GM23338 (cell line): ENCODE measurements around the gene BACE2. TPM values are rescaled to one million over a fixed set of nuclear protein-coding genes. Genes with fewer than 3 reads are reported as not detected.

ENCODE experiments used
- ATAC-seq: fragments of 200-7000 bp; cut with Tn5 transposase; 3 replicates; pipeline ENCODE4 v1.9.1; 2020
- DNase-seq: peaks from one replicate; pipeline ENCODE4 v3.0.0-alpha.2; 2015; ENCODE audit warnings: low spot score
- H2AFZ ChIP-seq: fragments of 200-600 bp; sonication (generic); 2 replicates; pipeline ENCODE4 v1.8.0; 2016; ENCODE audit warnings: antibody characterized with exemption, mild to moderate bottlenecking, moderate library complexity
- H3F3A ChIP-seq: fragments of 200-600 bp; sonication (generic); replicated peaks from 2 replicates; pipeline ENCODE4 v1.8.0; 2017; ENCODE audit warnings: antibody characterized with exemption, mixed run types, low read depth
- H3K27ac ChIP-seq: fragments of 200-600 bp; sonication (generic); 2 replicates; pipeline ENCODE4 v1.6.1; 2016; ENCODE audit warnings: low read depth
- H3K27me3 ChIP-seq: fragments of 200-600 bp; sonication (generic); 2 replicates; pipeline ENCODE4 v1.8.0; 2016; ENCODE audit warnings: mild to moderate bottlenecking, mixed run types, moderate library complexity; ENCODE audit not compliant: insufficient read depth
- H3K36me3 ChIP-seq: fragments of 200-600 bp; sonication (generic); 2 replicates; pipeline ENCODE4 v1.8.0; 2016; ENCODE audit warnings: mild to moderate bottlenecking; ENCODE audit not compliant: insufficient read depth
- H3K4me1 ChIP-seq: fragments of 200-600 bp; sonication (generic); 2 replicates; pipeline ENCODE4 v1.8.0; 2016; ENCODE audit warnings: mild to moderate bottlenecking, moderate library complexity; ENCODE audit not compliant: insufficient read depth
- H3K4me2 ChIP-seq: fragments of 200-600 bp; sonication (generic); 2 replicates; pipeline ENCODE4 v1.7.1; 2017; ENCODE audit warnings: mixed run types
- H3K4me3 ChIP-seq: fragments of 200-600 bp; sonication (generic); 2 replicates; pipeline ENCODE4 v1.6.1; 2016; ENCODE audit warnings: mixed run types
- H3K79me2 ChIP-seq: fragments of 200-600 bp; sonication (generic); replicated peaks from 2 replicates; pipeline ENCODE4 v1.8.0; 2017; ENCODE audit warnings: mild to moderate bottlenecking; ENCODE audit not compliant: insufficient read depth
- H3K9me2 ChIP-seq: fragments of 200-600 bp; sonication (generic); 2 replicates; pipeline ENCODE4 v1.8.0; 2017; ENCODE audit not compliant: insufficient read depth
- H4K20me1 ChIP-seq: fragments of 200-600 bp; sonication (generic); replicated peaks from 2 replicates; pipeline ENCODE4 v1.8.0; 2017; ENCODE audit warnings: mild to moderate bottlenecking; ENCODE audit not compliant: insufficient read depth
- H3K27ac Mint-ChIP-seq: 2 replicates; pipeline ENCODE4 v1.8.0; 2020; ENCODE audit warnings: inconsistent platforms, mild to moderate bottlenecking, moderate library complexity, mixed read lengths
- H3K27me3 Mint-ChIP-seq: 3 replicates; pipeline ENCODE4 v1.8.0; 2022; ENCODE audit warnings: low read depth, mild to moderate bottlenecking, moderate library complexity, mixed read lengths, inconsistent platforms; ENCODE audit not compliant: insufficient read depth, poor library complexity
- H3K36me3 Mint-ChIP-seq: 3 replicates; pipeline ENCODE4 v1.8.0; 2021; ENCODE audit warnings: low read depth, mild to moderate bottlenecking, inconsistent platforms, moderate library complexity, mixed read lengths
- H3K4me1 Mint-ChIP-seq: 3 replicates; pipeline ENCODE4 v1.8.0; 2020; ENCODE audit warnings: mild to moderate bottlenecking, inconsistent platforms, mixed read lengths
- H3K4me3 Mint-ChIP-seq: 3 replicates; pipeline ENCODE4 v1.8.0; 2021; ENCODE audit warnings: moderate library complexity, mild to moderate bottlenecking, inconsistent platforms, mixed read lengths
- H3K9me3 Mint-ChIP-seq: 3 replicates; pipeline ENCODE4 v1.8.0; 2020; ENCODE audit warnings: moderate library complexity, mild to moderate bottlenecking, inconsistent platforms, mixed read lengths
- EZH2 ChIP-seq: fragments of 200-600 bp; sonication (generic); IDR thresholded peaks from one replicate; pipeline ENCODE4 v1.8.0; 2017; ENCODE audit warnings: antibody characterized with exemption, mild to moderate bottlenecking, low read depth; ENCODE audit not compliant: unreplicated experiment
- NANOG ChIP-seq: IDR thresholded peaks from 2 replicates; pipeline ENCODE4 v1.6.1; 2016; ENCODE audit warnings: antibody characterized with exemption, borderline replicate concordance
- POLR2AphosphoS5 ChIP-seq: IDR thresholded peaks from 2 replicates; pipeline ENCODE4 v1.6.1; 2016; ENCODE audit warnings: antibody characterized with exemption, low read depth
- ZNF114 ChIP-seq: fragments of 250-450 bp; sonication (Bioruptor Pico); IDR thresholded peaks from 2 replicates; pipeline ENCODE4 v1.5.0; 2020; ENCODE audit warnings: mild to moderate bottlenecking, moderate library complexity
- polyA plus RNA-seq: library from polyadenylated mRNA; unstranded; fragments of >200 nt; fragmentation: Nextera tagmentation; extraction: Ambion mirVana; gene quantifications from 2 replicates; pipeline ENCODE4 v1.2.1, GENCODE V29; 2016
- total RNA-seq: library from RNA; depleted of rRNA; stranded (reverse); fragments of >200 nt; shearing (Covaris generic); gene quantifications from 2 replicates; pipeline ENCODE4 v1.2.3, GENCODE V29; 2014
- TF ChIP-seq, protein P1 (sequence below), 2 experiments: fragments of 200-600 bp in 1 of 2; sonication (generic) in 1 of 2; conservative IDR thresholded peaks; 2 replicates each; pipeline versions ENCODE4 v1.5.1 to v1.6.1; 2016 to 2017; ENCODE audit warnings: antibody characterized with exemption in 2 of 2, low read depth in 2 of 2, mild to moderate bottlenecking in 2 of 2, moderate library complexity in 1 of 2
- TF ChIP-seq, protein P2 (sequence below): IDR thresholded peaks from one replicate; pipeline ENCODE4 v1.6.1; 2018; ENCODE audit warnings: antibody characterized with exemption; ENCODE audit not compliant: unreplicated experiment
- TF ChIP-seq, protein P3 (sequence below): fragments of 250-450 bp; sonication (Bioruptor Pico); IDR thresholded peaks from 2 replicates; pipeline ENCODE4 v1.5.0; 2020; ENCODE audit warnings: mild to moderate bottlenecking, moderate library complexity

Gene BACE2
- total and polyA plus RNA-seq, 2 experiments from 2014 or later = 3.5 to 6.8 TPM

DNA sequence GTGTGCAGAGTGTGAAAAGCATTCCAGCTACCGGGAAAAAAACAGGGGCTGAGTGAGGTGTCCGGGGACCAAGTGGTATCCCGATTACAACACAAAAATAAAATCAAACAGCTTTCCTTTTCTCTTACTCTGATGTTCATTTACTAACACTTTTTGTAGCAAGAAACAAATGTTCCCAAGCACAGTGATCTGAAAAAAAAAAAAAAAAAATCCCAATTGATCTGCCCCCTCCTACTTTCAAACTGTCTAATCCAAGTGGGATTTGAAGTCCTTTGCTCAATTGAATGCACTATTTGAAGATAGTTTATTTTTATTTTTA lies 1.3 kb downstream of the BACE2 start:
- Histone ChIP-seq H4K20me1 (no peaks in the 10 kb centered on the region; the same call in 1 of the 2 replicates), H3K27ac (no peak overlapping the region), H2AFZ (peak overlapping the region; percentile 79; the same call in 1 of the 2 replicates), H3K36me3 (no peaks in the 10 kb centered on the region), H3K4me3 (peak overlapping the region; percentile 81), H3F3A (no peaks in the 10 kb centered on the region), H3K4me2 (peak overlapping the region; percentile 84), H3K4me1 (peaks cover 18% of the 10 kb centered on the region; the same call in 1 of the 2 replicates), H3K9me2 (no peaks in the 10 kb centered on the region), H3K79me2 (no peaks in the 10 kb centered on the region), H3K27me3 (peaks cover 51% of the 10 kb centered on the region)
- TF ChIP-seq, protein P1, sequence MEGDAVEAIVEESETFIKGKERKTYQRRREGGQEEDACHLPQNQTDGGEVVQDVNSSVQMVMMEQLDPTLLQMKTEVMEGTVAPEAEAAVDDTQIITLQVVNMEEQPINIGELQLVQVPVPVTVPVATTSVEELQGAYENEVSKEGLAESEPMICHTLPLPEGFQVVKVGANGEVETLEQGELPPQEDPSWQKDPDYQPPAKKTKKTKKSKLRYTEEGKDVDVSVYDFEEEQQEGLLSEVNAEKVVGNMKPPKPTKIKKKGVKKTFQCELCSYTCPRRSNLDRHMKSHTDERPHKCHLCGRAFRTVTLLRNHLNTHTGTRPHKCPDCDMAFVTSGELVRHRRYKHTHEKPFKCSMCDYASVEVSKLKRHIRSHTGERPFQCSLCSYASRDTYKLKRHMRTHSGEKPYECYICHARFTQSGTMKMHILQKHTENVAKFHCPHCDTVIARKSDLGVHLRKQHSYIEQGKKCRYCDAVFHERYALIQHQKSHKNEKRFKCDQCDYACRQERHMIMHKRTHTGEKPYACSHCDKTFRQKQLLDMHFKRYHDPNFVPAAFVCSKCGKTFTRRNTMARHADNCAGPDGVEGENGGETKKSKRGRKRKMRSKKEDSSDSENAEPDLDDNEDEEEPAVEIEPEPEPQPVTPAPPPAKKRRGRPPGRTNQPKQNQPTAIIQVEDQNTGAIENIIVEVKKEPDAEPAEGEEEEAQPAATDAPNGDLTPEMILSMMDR (conservative IDR thresholded peaks at IDR 0.05; ENCODE audit: low read depth in 2 of 2) = no peak
- TF ChIP-seq EZH2 = peak; percentile 6
- Mint-ChIP-seq H3K27me3 (peaks cover 22% of the 10 kb centered on the region), H3K27ac (no peak overlapping the region), H3K9me3 (peaks cover 3% of the 10 kb centered on the region; the same call in 1 of the 3 replicates), H3K4me1 (peaks cover 17% of the 10 kb centered on the region), H3K36me3 (peaks cover 4% of the 10 kb centered on the region; the same call in 1 of the 3 replicates), H3K4me3 (peak overlapping the region; percentile 69)
- DNase-seq (no peak), ATAC-seq (no peak)

DNA sequence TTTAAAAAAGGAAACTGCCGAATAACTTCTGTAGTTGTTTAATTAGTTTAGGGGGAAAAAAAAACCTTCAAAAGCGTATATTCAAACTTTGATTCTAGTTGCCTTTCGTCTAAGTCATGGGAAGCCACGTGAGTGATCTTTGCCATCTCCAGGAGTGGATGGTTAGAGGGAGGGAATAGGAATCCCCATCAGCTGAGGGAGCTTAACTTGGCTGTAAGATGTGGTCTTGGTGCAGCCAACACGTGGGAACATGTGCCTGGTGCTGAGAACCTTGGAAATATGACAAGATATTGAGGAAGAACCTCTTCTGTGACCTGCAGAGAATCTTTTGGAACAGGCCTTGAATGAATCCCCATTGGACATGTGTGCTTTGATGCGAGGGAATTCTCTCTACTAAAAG lies 1.7 kb downstream of the BACE2 start:
- H3K27ac Mint-ChIP-seq = no peak overlapping the region
- peaks cover 17% of the 10 kb centered on the region for H3K4me1 Mint-ChIP-seq
- Histone ChIP-seq H3K4me1 (peaks cover 18% of the 10 kb centered on the region; the same call in 1 of the 2 replicates), H2AFZ (no peak overlapping the region), H3K27me3 (peaks cover 51% of the 10 kb centered on the region), H3K36me3 (no peaks in the 10 kb centered on the region), H3K79me2 (no peaks in the 10 kb centered on the region), H4K20me1 (no peaks in the 10 kb centered on the region; the same call in 1 of the 2 replicates), H3K4me2 (peak overlapping the region; percentile 84), H3K4me3 (peak overlapping the region; percentile 81; the same call in 1 of the 2 replicates), H3K9me2 (no peaks in the 10 kb centered on the region), H3F3A (no peaks in the 10 kb centered on the region), H3K27ac (no peak overlapping the region)
- peak overlapping the region; percentile 69 for H3K4me3 Mint-ChIP-seq
- H3K27me3 Mint-ChIP-seq = peaks cover 22% of the 10 kb centered on the region
- no peak for ATAC-seq
- peaks cover 4% of the 10 kb centered on the region; the same call in 1 of the 3 replicates for H3K36me3 Mint-ChIP-seq
- peaks cover 3% of the 10 kb centered on the region; the same call in 1 of the 3 replicates for H3K9me3 Mint-ChIP-seq
- no peak for DNase-seq
- TF ChIP-seq POLR2AphosphoS5 (no peak), ZNF114 (CRISPR knock-in tag) (no peak), NANOG (no peak)
- TF ChIP-seq, protein P2, sequence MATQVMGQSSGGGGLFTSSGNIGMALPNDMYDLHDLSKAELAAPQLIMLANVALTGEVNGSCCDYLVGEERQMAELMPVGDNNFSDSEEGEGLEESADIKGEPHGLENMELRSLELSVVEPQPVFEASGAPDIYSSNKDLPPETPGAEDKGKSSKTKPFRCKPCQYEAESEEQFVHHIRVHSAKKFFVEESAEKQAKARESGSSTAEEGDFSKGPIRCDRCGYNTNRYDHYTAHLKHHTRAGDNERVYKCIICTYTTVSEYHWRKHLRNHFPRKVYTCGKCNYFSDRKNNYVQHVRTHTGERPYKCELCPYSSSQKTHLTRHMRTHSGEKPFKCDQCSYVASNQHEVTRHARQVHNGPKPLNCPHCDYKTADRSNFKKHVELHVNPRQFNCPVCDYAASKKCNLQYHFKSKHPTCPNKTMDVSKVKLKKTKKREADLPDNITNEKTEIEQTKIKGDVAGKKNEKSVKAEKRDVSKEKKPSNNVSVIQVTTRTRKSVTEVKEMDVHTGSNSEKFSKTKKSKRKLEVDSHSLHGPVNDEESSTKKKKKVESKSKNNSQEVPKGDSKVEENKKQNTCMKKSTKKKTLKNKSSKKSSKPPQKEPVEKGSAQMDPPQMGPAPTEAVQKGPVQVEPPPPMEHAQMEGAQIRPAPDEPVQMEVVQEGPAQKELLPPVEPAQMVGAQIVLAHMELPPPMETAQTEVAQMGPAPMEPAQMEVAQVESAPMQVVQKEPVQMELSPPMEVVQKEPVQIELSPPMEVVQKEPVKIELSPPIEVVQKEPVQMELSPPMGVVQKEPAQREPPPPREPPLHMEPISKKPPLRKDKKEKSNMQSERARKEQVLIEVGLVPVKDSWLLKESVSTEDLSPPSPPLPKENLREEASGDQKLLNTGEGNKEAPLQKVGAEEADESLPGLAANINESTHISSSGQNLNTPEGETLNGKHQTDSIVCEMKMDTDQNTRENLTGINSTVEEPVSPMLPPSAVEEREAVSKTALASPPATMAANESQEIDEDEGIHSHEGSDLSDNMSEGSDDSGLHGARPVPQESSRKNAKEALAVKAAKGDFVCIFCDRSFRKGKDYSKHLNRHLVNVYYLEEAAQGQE = no peak
- TF ChIP-seq, protein P1 (conservative IDR thresholded peaks at IDR 0.05; ENCODE audit: low read depth in 2 of 2) = no peak
- TF ChIP-seq, protein P3, sequence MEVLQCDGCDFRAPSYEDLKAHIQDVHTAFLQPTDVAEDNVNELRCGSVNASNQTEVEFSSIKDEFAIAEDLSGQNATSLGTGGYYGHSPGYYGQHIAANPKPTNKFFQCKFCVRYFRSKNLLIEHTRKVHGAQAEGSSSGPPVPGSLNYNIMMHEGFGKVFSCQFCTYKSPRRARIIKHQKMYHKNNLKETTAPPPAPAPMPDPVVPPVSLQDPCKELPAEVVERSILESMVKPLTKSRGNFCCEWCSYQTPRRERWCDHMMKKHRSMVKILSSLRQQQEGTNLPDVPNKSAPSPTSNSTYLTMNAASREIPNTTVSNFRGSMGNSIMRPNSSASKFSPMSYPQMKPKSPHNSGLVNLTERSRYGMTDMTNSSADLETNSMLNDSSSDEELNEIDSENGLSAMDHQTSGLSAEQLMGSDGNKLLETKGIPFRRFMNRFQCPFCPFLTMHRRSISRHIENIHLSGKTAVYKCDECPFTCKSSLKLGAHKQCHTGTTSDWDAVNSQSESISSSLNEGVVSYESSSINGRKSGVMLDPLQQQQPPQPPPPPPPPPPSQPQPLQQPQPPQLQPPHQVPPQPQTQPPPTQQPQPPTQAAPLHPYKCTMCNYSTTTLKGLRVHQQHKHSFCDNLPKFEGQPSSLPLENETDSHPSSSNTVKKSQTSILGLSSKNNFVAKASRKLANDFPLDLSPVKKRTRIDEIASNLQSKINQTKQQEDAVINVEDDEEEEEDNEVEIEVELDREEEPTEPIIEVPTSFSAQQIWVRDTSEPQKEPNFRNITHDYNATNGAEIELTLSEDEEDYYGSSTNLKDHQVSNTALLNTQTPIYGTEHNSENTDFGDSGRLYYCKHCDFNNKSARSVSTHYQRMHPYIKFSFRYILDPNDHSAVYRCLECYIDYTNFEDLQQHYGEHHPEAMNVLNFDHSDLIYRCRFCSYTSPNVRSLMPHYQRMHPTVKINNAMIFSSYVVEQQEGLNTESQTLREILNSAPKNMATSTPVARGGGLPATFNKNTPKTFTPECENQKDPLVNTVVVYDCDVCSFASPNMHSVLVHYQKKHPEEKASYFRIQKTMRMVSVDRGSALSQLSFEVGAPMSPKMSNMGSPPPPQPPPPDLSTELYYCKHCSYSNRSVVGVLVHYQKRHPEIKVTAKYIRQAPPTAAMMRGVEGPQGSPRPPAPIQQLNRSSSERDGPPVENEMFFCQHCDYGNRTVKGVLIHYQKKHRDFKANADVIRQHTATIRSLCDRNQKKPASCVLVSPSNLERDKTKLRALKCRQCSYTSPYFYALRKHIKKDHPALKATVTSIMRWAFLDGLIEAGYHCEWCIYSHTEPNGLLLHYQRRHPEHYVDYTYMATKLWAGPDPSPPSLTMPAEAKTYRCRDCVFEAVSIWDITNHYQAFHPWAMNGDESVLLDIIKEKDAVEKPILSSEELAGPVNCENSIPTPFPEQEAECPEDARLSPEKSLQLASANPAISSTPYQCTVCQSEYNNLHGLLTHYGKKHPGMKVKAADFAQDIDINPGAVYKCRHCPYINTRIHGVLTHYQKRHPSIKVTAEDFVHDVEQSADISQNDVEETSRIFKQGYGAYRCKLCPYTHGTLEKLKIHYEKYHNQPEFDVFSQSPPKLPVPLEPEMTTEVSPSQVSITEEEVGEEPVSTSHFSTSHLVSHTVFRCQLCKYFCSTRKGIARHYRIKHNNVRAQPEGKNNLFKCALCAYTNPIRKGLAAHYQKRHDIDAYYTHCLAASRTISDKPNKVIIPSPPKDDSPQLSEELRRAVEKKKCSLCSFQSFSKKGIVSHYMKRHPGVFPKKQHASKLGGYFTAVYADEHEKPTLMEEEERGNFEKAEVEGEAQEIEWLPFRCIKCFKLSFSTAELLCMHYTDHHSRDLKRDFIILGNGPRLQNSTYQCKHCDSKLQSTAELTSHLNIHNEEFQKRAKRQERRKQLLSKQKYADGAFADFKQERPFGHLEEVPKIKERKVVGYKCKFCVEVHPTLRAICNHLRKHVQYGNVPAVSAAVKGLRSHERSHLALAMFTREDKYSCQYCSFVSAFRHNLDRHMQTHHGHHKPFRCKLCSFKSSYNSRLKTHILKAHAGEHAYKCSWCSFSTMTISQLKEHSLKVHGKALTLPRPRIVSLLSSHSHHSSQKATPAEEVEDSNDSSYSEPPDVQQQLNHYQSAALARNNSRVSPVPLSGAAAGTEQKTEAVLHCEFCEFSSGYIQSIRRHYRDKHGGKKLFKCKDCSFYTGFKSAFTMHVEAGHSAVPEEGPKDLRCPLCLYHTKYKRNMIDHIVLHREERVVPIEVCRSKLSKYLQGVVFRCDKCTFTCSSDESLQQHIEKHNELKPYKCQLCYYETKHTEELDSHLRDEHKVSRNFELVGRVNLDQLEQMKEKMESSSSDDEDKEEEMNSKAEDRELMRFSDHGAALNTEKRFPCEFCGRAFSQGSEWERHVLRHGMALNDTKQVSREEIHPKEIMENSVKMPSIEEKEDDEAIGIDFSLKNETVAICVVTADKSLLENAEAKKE = no peak
